HG03571 (cell line): ENCODE measurements around the gene PCDHGA10.
"Not testable (repeated sequence)": the region's sequence is repeated elsewhere in the genome, so short reads cannot be mapped to it uniquely, and the experiment has no call there.

Source experiments
- ATAC-seq: cut with Tn5 transposase; IDR thresholded peaks from one replicate; pipeline ENCODE4 v1.9.1; 2021; ENCODE audit not compliant: unreplicated experiment

The PCDHGA10 gene

GRCh38 chr5:141420855-141421488, 8.2 kb downstream of the PCDHGA10 start, which contains the start of gene PCDHGA11:
PCDHGA11 (plus strand) TSS chr5:141421051; CDS start chr5:141421228, 177 bp downstream.
- ATAC-seq = no peak

GRCh38 chr5:141421489-141421855, 8.7 kb downstream of the PCDHGA10 start:
- no peak for ATAC-seq

GRCh38 chr5:141422742-141423291, 10.0 kb downstream of the PCDHGA10 start:
- ATAC-seq = no peak

GRCh38 chr5:141427783-141428426, 15.1 kb downstream of the PCDHGA10 start:
- ATAC-seq = no peak

DNA sequence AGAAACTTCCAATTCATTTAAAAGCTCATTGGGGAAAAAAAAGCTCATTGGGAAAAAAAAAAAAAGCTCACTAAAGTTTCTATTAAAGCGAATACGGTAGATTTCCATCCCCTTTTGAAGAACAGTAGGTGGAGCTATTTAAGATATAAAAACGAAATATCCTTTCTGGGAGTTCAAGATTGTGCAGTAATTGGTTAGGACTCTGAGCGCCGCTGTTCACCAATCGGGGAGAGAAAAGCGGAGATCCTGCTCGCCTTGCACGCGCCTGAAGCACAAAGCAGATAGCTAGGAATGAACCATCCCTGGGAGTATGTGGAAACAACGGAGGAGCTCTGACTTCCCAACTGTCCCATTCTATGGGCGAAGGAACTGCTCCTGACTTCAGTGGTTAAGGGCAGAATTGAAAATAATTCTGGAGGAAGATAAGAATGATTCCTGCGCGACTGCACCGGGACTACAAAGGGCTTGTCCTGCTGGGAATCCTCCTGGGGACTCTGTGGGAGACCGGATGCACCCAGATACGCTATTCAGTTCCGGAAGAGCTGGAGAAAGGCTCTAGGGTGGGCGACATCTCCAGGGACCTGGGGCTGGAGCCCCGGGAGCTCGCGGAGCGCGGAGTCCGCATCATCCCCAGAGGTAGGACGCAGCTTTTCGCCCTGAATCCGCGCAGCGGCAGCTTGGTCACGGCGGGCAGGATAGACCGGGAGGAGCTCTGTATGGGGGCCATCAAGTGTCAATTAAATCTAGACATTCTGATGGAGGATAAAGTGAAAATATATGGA, 17.7 kb downstream of the PCDHGA10 start, which contains the start of gene PCDHGA12:
PCDHGA12 (plus strand) TSS at position 176 of the 782 bp plus-strand sequence; CDS start at position 429, 253 bp downstream.
- ATAC-seq = peak; percentile 94

DNA sequence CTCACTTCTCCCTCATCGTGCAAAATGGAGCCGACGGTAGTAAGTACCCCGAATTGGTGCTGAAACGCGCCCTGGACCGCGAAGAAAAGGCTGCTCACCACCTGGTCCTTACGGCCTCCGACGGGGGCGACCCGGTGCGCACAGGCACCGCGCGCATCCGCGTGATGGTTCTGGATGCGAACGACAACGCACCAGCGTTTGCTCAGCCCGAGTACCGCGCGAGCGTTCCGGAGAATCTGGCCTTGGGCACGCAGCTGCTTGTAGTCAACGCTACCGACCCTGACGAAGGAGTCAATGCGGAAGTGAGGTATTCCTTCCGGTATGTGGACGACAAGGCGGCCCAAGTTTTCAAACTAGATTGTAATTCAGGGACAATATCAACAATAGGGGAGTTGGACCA, 18.5 kb downstream of the PCDHGA10 start:
- ATAC-seq = peak; percentile 27

- not testable (repeated sequence) for ATAC-seq
Measured at GRCh38 chr5:141432308-141432707, 19.5 kb downstream of the PCDHGA10 start.

GRCh38 chr5:141432726-141433125, 19.9 kb downstream of the PCDHGA10 start:
- ATAC-seq = not testable (repeated sequence)

DNA sequence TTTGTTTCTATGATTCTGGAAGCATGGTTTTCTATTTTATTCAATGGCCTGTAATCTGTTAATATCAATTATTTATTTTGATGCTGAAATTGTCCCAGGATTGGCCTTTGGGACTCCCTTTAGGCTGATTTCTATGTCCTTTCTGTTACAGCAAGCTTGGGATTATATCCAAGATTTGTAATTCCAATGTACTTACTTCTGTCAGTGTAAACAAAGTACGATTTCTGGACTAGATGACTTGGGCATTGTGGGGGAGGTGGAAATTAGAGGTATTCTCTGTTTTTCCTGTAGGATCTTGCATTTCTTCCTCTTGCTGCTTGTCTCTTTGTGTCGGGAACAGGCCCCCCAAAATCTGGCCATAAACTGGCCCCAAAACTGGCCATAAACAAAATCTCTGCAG, 21.2 kb downstream of the PCDHGA10 start:
- no peak for ATAC-seq

- no peak for ATAC-seq
Measured at GRCh38 chr5:141437221-141437620, 24.4 kb downstream of the PCDHGA10 start.

GRCh38 chr5:141439411-141440141, 26.8 kb downstream of the PCDHGA10 start:
- no peak for ATAC-seq

- no peak for ATAC-seq
Measured at GRCh38 chr5:141440341-141440740, 27.6 kb downstream of the PCDHGA10 start.

GRCh38 chr5:141441571-141442170, 28.9 kb downstream of the PCDHGA10 start:
- ATAC-seq = no peak

GRCh38 chr5:141465351-141465750, 52.6 kb downstream of the PCDHGA10 start:
- ATAC-seq = no peak
